H9 (cell line): ENCODE results near the gene MT3. TPM values are rescaled to one million over a fixed set of nuclear protein-coding genes. Genes with fewer than 3 reads are reported as not detected.

ENCODE experiments used
- DNase-seq: peaks from one replicate; pipeline ENCODE4 v3.0.0-alpha.2; 2017
- H2AFZ ChIP-seq: one replicate; pipeline ENCODE4 v1.6.1; 2013; ENCODE audit warnings: mild to moderate bottlenecking, low read length, control low read depth, moderate library complexity
- H2AK5ac ChIP-seq: 2 replicates; pipeline ENCODE4 v1.6.1; 2013; ENCODE audit warnings: low read length, control low read depth, mixed read lengths; ENCODE audit not compliant: insufficient read length
- H2BK120ac ChIP-seq: one replicate; pipeline ENCODE4 v1.6.1; 2013; ENCODE audit warnings: low read depth, mild to moderate bottlenecking, low read length, control low read depth, inconsistent platforms; ENCODE audit not compliant: poor library complexity, severe bottlenecking
- H2BK12ac ChIP-seq: 2 replicates; pipeline ENCODE4 v1.6.1; 2013; ENCODE audit warnings: low read length, control low read depth, mixed read lengths, low read depth; ENCODE audit not compliant: insufficient read length
- H2BK15ac ChIP-seq: 2 replicates; pipeline ENCODE4 v1.6.1; 2013; ENCODE audit warnings: low read depth, low read length, control low read depth
- H2BK20ac ChIP-seq: one replicate; pipeline ENCODE4 v1.6.1; 2013; ENCODE audit warnings: low read depth, mild to moderate bottlenecking, low read length, control low read depth, inconsistent platforms; ENCODE audit not compliant: poor library complexity, severe bottlenecking
- H2BK5ac ChIP-seq: 2 replicates; pipeline ENCODE4 v1.6.1; 2013; ENCODE audit warnings: low read length, control low read depth, mixed read lengths; ENCODE audit not compliant: insufficient read length
- H3K14ac ChIP-seq: 2 replicates; pipeline ENCODE4 v1.6.1; 2013; ENCODE audit warnings: low read length, control low read depth; ENCODE audit not compliant: insufficient read depth
- H3K18ac ChIP-seq: 2 replicates; pipeline ENCODE4 v1.6.1; 2013; ENCODE audit warnings: low read depth, mild to moderate bottlenecking, mixed read lengths, low read length, control low read depth; ENCODE audit not compliant: insufficient read length
- H3K23ac ChIP-seq: 2 replicates; pipeline ENCODE4 v1.6.1; 2013; ENCODE audit warnings: low read length, control low read depth, mixed read lengths, low read depth; ENCODE audit not compliant: insufficient read length
- H3K23me2 ChIP-seq: 2 replicates; pipeline ENCODE4 v1.6.1; 2013; ENCODE audit warnings: low read depth, mild to moderate bottlenecking, mixed read lengths, low read length, control low read depth; ENCODE audit not compliant: insufficient read length, poor library complexity, severe bottlenecking
- H3K27ac ChIP-seq: 2 replicates; pipeline ENCODE4 v1.5.1; 2013; ENCODE audit warnings: low read length, control low read depth, mixed read lengths, low read depth; ENCODE audit not compliant: insufficient read length
- H3K27me3 ChIP-seq: 2 replicates; pipeline ENCODE4 v1.6.1; 2013; ENCODE audit warnings: low read length, control low read depth, inconsistent platforms; ENCODE audit not compliant: insufficient read depth
- H3K4ac ChIP-seq: 2 replicates; pipeline ENCODE4 v1.6.1; 2013; ENCODE audit warnings: low read depth, mild to moderate bottlenecking, control low read depth, inconsistent platforms, low read length, moderate library complexity
- H3K4me1 ChIP-seq: 2 replicates; pipeline ENCODE4 v1.6.1; 2013; ENCODE audit warnings: low read length, control low read depth, inconsistent platforms; ENCODE audit not compliant: insufficient read depth
- H3K4me2 ChIP-seq: 2 replicates; pipeline ENCODE4 v1.6.1; 2013; ENCODE audit warnings: low read length, control low read depth, mixed read lengths; ENCODE audit not compliant: insufficient read length, insufficient read depth
- H3K56ac ChIP-seq: 2 replicates; pipeline ENCODE4 v1.6.1; 2013; ENCODE audit warnings: low read depth, mild to moderate bottlenecking, mixed read lengths, low read length, control low read depth; ENCODE audit not compliant: insufficient read length
- H3K79me1 ChIP-seq: 2 replicates; pipeline ENCODE4 v1.6.1; 2013; ENCODE audit warnings: low read depth, mild to moderate bottlenecking, moderate library complexity, low read length, control low read depth, inconsistent platforms; ENCODE audit not compliant: insufficient read depth, poor library complexity, severe bottlenecking
- H3K79me2 ChIP-seq: 2 replicates; pipeline ENCODE4 v1.6.1; 2013; ENCODE audit warnings: low read length, control low read depth, inconsistent platforms; ENCODE audit not compliant: insufficient read depth
- H3K9ac ChIP-seq: 2 replicates; pipeline ENCODE4 v1.6.1; 2013; ENCODE audit warnings: low read length, control low read depth, mixed read lengths; ENCODE audit not compliant: insufficient read length; ENCODE audit errors: extremely low read depth
- H3K9me3 ChIP-seq: one replicate; pipeline ENCODE4 v1.6.1; 2013; ENCODE audit warnings: low read depth, low read length, inconsistent platforms; ENCODE audit not compliant: control insufficient read depth
- H3T11ph ChIP-seq: one replicate; pipeline ENCODE4 v1.6.1; 2013; ENCODE audit warnings: mild to moderate bottlenecking, low read length, control low read depth, inconsistent platforms
- H4K20me1 ChIP-seq: one replicate; pipeline ENCODE4 v1.6.1; 2013; ENCODE audit not compliant: control insufficient read depth, insufficient read length, insufficient read depth
- H4K5ac ChIP-seq: 2 replicates; pipeline ENCODE4 v1.6.1; 2013; ENCODE audit warnings: low read depth, mild to moderate bottlenecking, mixed read lengths, low read length, control low read depth; ENCODE audit not compliant: insufficient read length
- H4K8ac ChIP-seq: replicated peaks from 2 replicates; pipeline ENCODE4 v1.6.1; 2013; ENCODE audit warnings: low read length, control low read depth, mixed read lengths, low read depth; ENCODE audit not compliant: insufficient read length
- H4K91ac ChIP-seq: 2 replicates; pipeline ENCODE4 v1.6.1; 2013; ENCODE audit warnings: low read depth, mild to moderate bottlenecking, moderate library complexity, mixed read lengths, low read length, control low read depth; ENCODE audit not compliant: insufficient read length
- H3K27ac Mint-ChIP-seq, 3 experiments: 2 replicates in 2 of 3; 3 replicates in 1 of 3; pipeline ENCODE4 v1.8.0; 2020 to 2021; ENCODE audit warnings: mixed read lengths in 3 of 3, mild to moderate bottlenecking in 1 of 3, moderate library complexity in 1 of 3
- H3K27me3 Mint-ChIP-seq: 2 replicates; pipeline ENCODE4 v1.8.0; 2021; ENCODE audit warnings: low read depth, mild to moderate bottlenecking, moderate library complexity, mixed read lengths
- H3K36me3 Mint-ChIP-seq, 3 experiments: 2 replicates in 2 of 3; 3 replicates in 1 of 3; pipeline ENCODE4 v1.8.0; 2020 to 2021; ENCODE audit warnings: low read depth in 3 of 3, mixed read lengths in 3 of 3; ENCODE audit not compliant: insufficient read depth in 1 of 3
- H3K4me1 Mint-ChIP-seq, 2 experiments: 2 replicates each; pipeline ENCODE4 v1.8.0; 2020; ENCODE audit warnings: mixed read lengths in 2 of 2
- H3K4me3 Mint-ChIP-seq, 2 experiments: 2 replicates in 1 of 2; 3 replicates in 1 of 2; pipeline ENCODE4 v1.8.0; 2020 to 2021; ENCODE audit warnings: mild to moderate bottlenecking in 2 of 2, mixed read lengths in 2 of 2, moderate library complexity in 1 of 2
- H3K9me3 Mint-ChIP-seq, 2 experiments: 2 replicates in 1 of 2; 3 replicates in 1 of 2; pipeline ENCODE4 v1.8.0; 2020; ENCODE audit warnings: mild to moderate bottlenecking in 2 of 2, mixed read lengths in 2 of 2, moderate library complexity in 1 of 2
- WGBS: extraction: QIAGEN DNeasy Blood & Tissue Kit; methylation state at CpG from one replicate; pipeline ENCODE4 v1.1.7; 2013; ENCODE audit warnings: missing lambda C conversion rate, low lambda C conversion rate, mixed read lengths; ENCODE audit not compliant: insufficient read length; ENCODE audit errors: extremely low coverage; 5-methylcytosine and 5-hydroxymethylcytosine counted together
- total RNA-seq: library from RNA; stranded (reverse); gene quantifications from 2 replicates; pipeline ENCODE4 v1.2.1, GENCODE V29; 2021
- TF ChIP-seq, protein P1 (sequence below): fragments of 200-600 bp; sonication (generic); conservative IDR thresholded peaks from 3 replicates; pipeline ENCODE4 v1.8.0; 2021; ENCODE audit warnings: antibody characterized with exemption, mild to moderate bottlenecking

The MT3 gene
- total RNA-seq, 1 experiment from 2014 or later, result not detected

DNA sequence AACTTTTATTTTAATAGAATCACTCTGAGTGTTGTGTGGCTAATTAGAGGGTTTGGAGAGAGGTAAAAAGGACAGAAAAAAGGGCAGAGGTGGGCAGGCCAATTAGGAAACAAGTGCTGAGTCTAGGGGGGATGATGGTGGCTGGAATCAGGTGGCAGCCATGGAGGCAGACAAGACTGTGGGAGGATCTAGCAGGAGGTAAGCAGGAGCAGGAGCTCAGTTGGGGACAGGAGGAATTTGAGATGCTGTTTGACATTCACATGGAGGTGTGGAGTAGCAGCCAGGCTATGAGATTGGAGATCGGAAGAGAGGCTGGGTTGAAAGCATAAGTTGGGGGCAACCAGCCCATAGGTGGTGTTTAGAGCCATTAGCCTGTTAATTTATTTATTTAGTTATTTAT is 28.2 kb upstream of the MT3 start:
- no peaks in the 10 kb centered on the region for H3K36me3 Mint-ChIP-seq

More for the DNA sequence above, 28.2 kb upstream of the MT3 start:
- no peaks in the 10 kb centered on the region for H3K23me2 ChIP-seq
- H3K27ac ChIP-seq, result no peak overlapping the region
- no peak overlapping the region for H2BK20ac ChIP-seq
- Mint-ChIP-seq H3K27ac (no peak overlapping the region), H3K27me3 (peaks cover 29% of the 10 kb centered on the region), H3K9me3 (no peaks in the 10 kb centered on the region), H3K4me1 (peaks cover 0 to 3% of the 10 kb centered on the region in 2 experiments; a peak in 2 of 4 replicates), H3K4me3 (no peak overlapping the region)
- H3K27me3 ChIP-seq, result no peaks in the 10 kb centered on the region
- WGBS, result no CpG with 5 or more reads among the region's 1 CpG
- no peak for DNase-seq
- H3T11ph ChIP-seq, result no peak overlapping the region
- no peak overlapping the region for H2BK5ac ChIP-seq
- H3K9ac ChIP-seq, result no peak overlapping the region
- no peaks in the 10 kb centered on the region for H3K4me1 ChIP-seq
- H2BK120ac ChIP-seq, result no peak overlapping the region
- no peak overlapping the region for H4K5ac ChIP-seq
- no peak overlapping the region for H2AK5ac ChIP-seq
- H3K79me1 ChIP-seq, result no peaks in the 10 kb centered on the region
- no peak overlapping the region for H4K8ac ChIP-seq
- H3K14ac ChIP-seq, result no peak overlapping the region
- no peak overlapping the region for H3K23ac ChIP-seq
- H3K56ac ChIP-seq, result no peak overlapping the region
- no peaks in the 10 kb centered on the region for H3K9me3 ChIP-seq
- H4K20me1 ChIP-seq, result no peaks in the 10 kb centered on the region
- no peak overlapping the region for H2BK12ac ChIP-seq
- no peak overlapping the region for H3K4me2 ChIP-seq
- H2BK15ac ChIP-seq, result no peak overlapping the region
- no peak overlapping the region for H2AFZ ChIP-seq
- TF ChIP-seq, protein P1, sequence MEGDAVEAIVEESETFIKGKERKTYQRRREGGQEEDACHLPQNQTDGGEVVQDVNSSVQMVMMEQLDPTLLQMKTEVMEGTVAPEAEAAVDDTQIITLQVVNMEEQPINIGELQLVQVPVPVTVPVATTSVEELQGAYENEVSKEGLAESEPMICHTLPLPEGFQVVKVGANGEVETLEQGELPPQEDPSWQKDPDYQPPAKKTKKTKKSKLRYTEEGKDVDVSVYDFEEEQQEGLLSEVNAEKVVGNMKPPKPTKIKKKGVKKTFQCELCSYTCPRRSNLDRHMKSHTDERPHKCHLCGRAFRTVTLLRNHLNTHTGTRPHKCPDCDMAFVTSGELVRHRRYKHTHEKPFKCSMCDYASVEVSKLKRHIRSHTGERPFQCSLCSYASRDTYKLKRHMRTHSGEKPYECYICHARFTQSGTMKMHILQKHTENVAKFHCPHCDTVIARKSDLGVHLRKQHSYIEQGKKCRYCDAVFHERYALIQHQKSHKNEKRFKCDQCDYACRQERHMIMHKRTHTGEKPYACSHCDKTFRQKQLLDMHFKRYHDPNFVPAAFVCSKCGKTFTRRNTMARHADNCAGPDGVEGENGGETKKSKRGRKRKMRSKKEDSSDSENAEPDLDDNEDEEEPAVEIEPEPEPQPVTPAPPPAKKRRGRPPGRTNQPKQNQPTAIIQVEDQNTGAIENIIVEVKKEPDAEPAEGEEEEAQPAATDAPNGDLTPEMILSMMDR, result no peak
- no peak overlapping the region for H3K4ac ChIP-seq
- H4K91ac ChIP-seq, result no peak overlapping the region
- H3K18ac ChIP-seq, result no peak overlapping the region
- H3K79me2 ChIP-seq, result no peaks in the 10 kb centered on the region
